Loucy (cell line): ENCODE data around the gene GPR149.
A peak's percentile ranks its signal among the peaks of the same experiment; 100 is the strongest.

ENCODE experiments used
- H2AFZ ChIP-seq: fragments of 200-600 bp; sonication (generic); 2 replicates; pipeline ENCODE4 v1.6.0; 2016; ENCODE audit warnings: antibody characterized with exemption, mild to moderate bottlenecking, low read length, moderate library complexity
- H3F3A ChIP-seq: fragments of 200-600 bp; 2 replicates; pipeline ENCODE4 v1.6.0; 2016; ENCODE audit warnings: antibody characterized with exemption, low read depth, mild to moderate bottlenecking
- H3K27me3 ChIP-seq: fragments of 200-600 bp; sonication (generic); 2 replicates; pipeline ENCODE4 v1.6.1; 2014; ENCODE audit warnings: low read length, mild to moderate bottlenecking; ENCODE audit not compliant: insufficient read depth, poor library complexity, severe bottlenecking
- H3K36me3 ChIP-seq: fragments of 200-600 bp; sonication (generic); 2 replicates; pipeline ENCODE4 v1.6.1; 2016; ENCODE audit warnings: low read length; ENCODE audit not compliant: insufficient read depth
- H3K4me1 ChIP-seq: fragments of 200-600 bp; sonication (generic); 2 replicates; pipeline ENCODE4 v1.5.1; 2014; ENCODE audit warnings: low read length, mild to moderate bottlenecking; ENCODE audit not compliant: insufficient read depth, poor library complexity, severe bottlenecking
- H3K4me2 ChIP-seq: fragments of 200-600 bp; sonication (generic); 2 replicates; pipeline ENCODE4 v1.6.0; 2014; ENCODE audit warnings: antibody characterized with exemption, low read length, low read depth, mild to moderate bottlenecking; ENCODE audit not compliant: poor library complexity, severe bottlenecking
- H3K4me3 ChIP-seq: fragments of 200-600 bp; sonication (generic); 2 replicates; pipeline ENCODE4 v1.5.1; 2014; ENCODE audit warnings: low read length, mild to moderate bottlenecking, mixed read lengths; ENCODE audit not compliant: poor library complexity, severe bottlenecking
- H3K79me2 ChIP-seq: fragments of 200-600 bp; sonication (generic); 2 replicates; pipeline ENCODE4 v1.6.1; 2014; ENCODE audit warnings: low read length; ENCODE audit not compliant: insufficient read depth
- H3K9ac ChIP-seq: fragments of 200-600 bp; sonication (generic); 2 replicates; pipeline ENCODE4 v1.6.0; 2014; ENCODE audit warnings: mild to moderate bottlenecking, low read depth, low read length, moderate library complexity; ENCODE audit not compliant: poor library complexity, severe bottlenecking
- H3K9me2 ChIP-seq: fragments of 200-600 bp; sonication (generic); replicated peaks from 2 replicates; pipeline ENCODE4 v1.6.1; 2016; ENCODE audit warnings: low read depth, low read length, mixed read lengths
- H3K9me3 ChIP-seq: fragments of 200-600 bp; sonication (generic); 2 replicates; pipeline ENCODE4 v1.6.1; 2014; ENCODE audit warnings: mild to moderate bottlenecking, antibody characterized with exemption, low read length, low read depth; ENCODE audit not compliant: insufficient read depth
- H4K20me1 ChIP-seq: fragments of 200-600 bp; sonication (generic); 2 replicates; pipeline ENCODE4 v1.6.0; 2014; ENCODE audit warnings: antibody characterized with exemption, low read length, mild to moderate bottlenecking; ENCODE audit not compliant: insufficient read depth, poor library complexity, severe bottlenecking
- CTCF ChIP-seq: fragments of 200-600 bp; sonication (generic); conservative IDR thresholded peaks from 2 replicates; pipeline ENCODE4 v1.5.1; 2014; ENCODE audit warnings: mild to moderate bottlenecking, antibody characterized with exemption, low read length
- EZH2phosphoT487 ChIP-seq: fragments of 200-600 bp; IDR thresholded peaks from 2 replicates; pipeline ENCODE4 v1.6.1; 2018; ENCODE audit warnings: antibody characterized with exemption, mild to moderate bottlenecking, moderate library complexity, borderline replicate concordance

The GPR149 gene

GRCh38 chr3:154338008-154338407, 92.0 kb downstream of the GPR149 start:
- no peaks in the 10 kb centered on the region for H3K36me3 ChIP-seq
- no peak overlapping the region for H2AFZ ChIP-seq
- no peak overlapping the region for H3K4me2 ChIP-seq
- H3K9ac ChIP-seq: no peak overlapping the region
- H3K27me3 ChIP-seq: no peaks in the 10 kb centered on the region
- H3K9me2 ChIP-seq: no peaks in the 10 kb centered on the region
- H3F3A ChIP-seq: no peaks in the 10 kb centered on the region
- H3K79me2 ChIP-seq: no peaks in the 10 kb centered on the region
- H3K9me3 ChIP-seq: no peaks in the 10 kb centered on the region
- no peaks in the 10 kb centered on the region for H4K20me1 ChIP-seq
- no peak overlapping the region for H3K4me3 ChIP-seq
- no peaks in the 10 kb centered on the region for H3K4me1 ChIP-seq
- TF ChIP-seq EZH2phosphoT487 (no peak), CTCF (no peak)

- Histone ChIP-seq H3K9me3 (no peaks in the 10 kb centered on the region), H3K36me3 (no peaks in the 10 kb centered on the region), H3K9me2 (no peaks in the 10 kb centered on the region), H3K4me2 (no peak overlapping the region), H3F3A (no peaks in the 10 kb centered on the region), H4K20me1 (no peaks in the 10 kb centered on the region), H3K79me2 (no peaks in the 10 kb centered on the region), H2AFZ (no peak overlapping the region), H3K9ac (no peak overlapping the region), H3K4me1 (no peaks in the 10 kb centered on the region), H3K4me3 (no peak overlapping the region), H3K27me3 (peaks cover 13% of the 10 kb centered on the region)
- TF ChIP-seq EZH2phosphoT487 (no peak), CTCF (peak; percentile 59)
These were observed 95.0 kb downstream of the GPR149 start for GRCh38 chr3:154334973-154335420.

DNA sequence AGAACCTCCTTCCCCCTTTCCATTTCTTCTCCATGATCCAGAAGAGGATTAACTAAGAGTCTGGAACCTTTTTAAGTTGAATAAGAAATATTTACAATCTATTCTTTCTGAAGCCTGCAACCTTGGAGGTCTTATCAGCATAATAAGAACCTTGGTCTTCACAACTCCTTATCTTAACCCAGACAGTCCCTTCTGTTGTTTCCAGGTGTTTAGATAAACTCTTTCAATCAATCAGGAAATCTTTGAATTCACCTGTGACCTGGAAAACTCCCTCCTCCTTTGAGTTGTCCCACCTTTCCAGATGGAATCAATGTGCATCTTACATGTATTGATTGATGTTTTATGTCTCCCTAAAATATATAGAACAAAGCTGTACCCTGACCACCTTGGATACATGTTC, 102.1 kb downstream of the GPR149 start:
- Histone ChIP-seq H3K9ac (no peak overlapping the region), H2AFZ (no peak overlapping the region), H3K79me2 (peaks cover 14% of the 10 kb centered on the region), H3F3A (no peaks in the 10 kb centered on the region), H3K9me2 (no peaks in the 10 kb centered on the region), H3K36me3 (no peaks in the 10 kb centered on the region), H4K20me1 (peaks cover 6% of the 10 kb centered on the region), H3K4me3 (no peak overlapping the region), H3K27me3 (peaks cover 33% of the 10 kb centered on the region), H3K4me2 (no peak overlapping the region), H3K9me3 (no peaks in the 10 kb centered on the region), H3K4me1 (peaks cover under 1% of the 10 kb centered on the region)
- TF ChIP-seq CTCF (no peak), EZH2phosphoT487 (no peak)
